Inflammatory macrophage treated with lipopolysaccharide for 4 hours (primary cell): ENCODE data around the gene DYNLT3.

Experiments
- DNase-seq: peaks from one replicate; pipeline ENCODE4 v3.0.0-alpha.2; 2020

The DYNLT3 gene

GRCh38 chrX:37846934-37847732 is at the start of gene DYNLT3:
TSS of gene DYNLT3 (minus strand) at chrX:37847571. CDS start at chrX:37847510, 61 bp downstream.
- peak; percentile 82 for DNase-seq

- DNase-seq, result no peak
Observed at GRCh38 chrX:37896511-37896890, 49.1 kb upstream of the DYNLT3 start.

GRCh38 chrX:37895795-37896510 is 48.6 kb upstream of the DYNLT3 start:
- no peak for DNase-seq

- DNase-seq, result no peak
Observed at GRCh38 chrX:37894725-37895124, 47.4 kb upstream of the DYNLT3 start.

- DNase-seq, result no peak
Observed at GRCh38 chrX:37888010-37888409, 40.6 kb upstream of the DYNLT3 start.

GRCh38 chrX:37887347-37887746 is 40.0 kb upstream of the DYNLT3 start:
- DNase-seq, result no peak

GRCh38 chrX:37883196-37883595 is 35.8 kb upstream of the DYNLT3 start:
- no peak for DNase-seq

GRCh38 chrX:37879692-37880091 is 32.3 kb upstream of the DYNLT3 start:
- no peak for DNase-seq

GRCh38 chrX:37876716-37877115 is 29.3 kb upstream of the DYNLT3 start:
- no peak for DNase-seq

- DNase-seq, result no peak
Observed at GRCh38 chrX:37875675-37876074, 28.3 kb upstream of the DYNLT3 start.

GRCh38 chrX:37873220-37873619 is 25.8 kb upstream of the DYNLT3 start:
- no peak for DNase-seq

- no peak for DNase-seq
Observed at GRCh38 chrX:37872303-37872655, 24.9 kb upstream of the DYNLT3 start.

- DNase-seq, result peak; percentile 7
Observed at GRCh38 chrX:37871626-37872302, 24.4 kb upstream of the DYNLT3 start.

GRCh38 chrX:37867536-37868153 is 20.3 kb upstream of the DYNLT3 start:
- DNase-seq, result peak; percentile 35

- no peak for DNase-seq
Observed at GRCh38 chrX:37863728-37864127, 16.4 kb upstream of the DYNLT3 start.

- no peak for DNase-seq
Observed at GRCh38 chrX:37862851-37863250, 15.5 kb upstream of the DYNLT3 start.

- no peak for DNase-seq
Observed at GRCh38 chrX:37860721-37861120, 13.3 kb upstream of the DYNLT3 start.

- DNase-seq, result no peak
Observed at GRCh38 chrX:37854748-37855147, 7.4 kb upstream of the DYNLT3 start.

GRCh38 chrX:37854148-37854547 is 6.8 kb upstream of the DYNLT3 start:
- DNase-seq, result no peak

GRCh38 chrX:37847733-37848197 is 394 bp upstream of the DYNLT3 start:
- DNase-seq, result no peak

GRCh38 chrX:37846558-37846933 is 825 bp downstream of the DYNLT3 start:
- no peak for DNase-seq

- DNase-seq, result no peak
Observed at GRCh38 chrX:37846141-37846540, 1.2 kb downstream of the DYNLT3 start.

- DNase-seq, result no peak
Observed at GRCh38 chrX:37844622-37845021, 2.7 kb downstream of the DYNLT3 start.
